H1 (cell line): Measurements from ENCODE around the gene TMEM108. TPM values are rescaled to one million over a fixed set of nuclear protein-coding genes. Genes with fewer than 3 reads are reported as not detected.

ENCODE experiments used
- CTCF ChIA-PET: fragments of 300-600 bp; sonication (Branson Sonifier 250); formaldehyde crosslinking; loops from one replicate; lab custom pipeline; 2021; ENCODE audit not compliant: partially characterized antibody; lab: Charles Lee
- POLR2A ChIA-PET: fragments of 300-600 bp; sonication (Branson Sonifier 250); formaldehyde crosslinking; loops from one replicate; lab custom pipeline; 2021; ENCODE audit warnings: inconsistent platforms; ENCODE audit not compliant: partially characterized antibody; lab: Charles Lee
- DNase-seq, 2 experiments: peaks; one replicate each; pipeline versions ENCODE4 v3.0.0 to v3.0.0-alpha.2; 2010 to 2022; ENCODE audit warnings: low spot score in 2 of 2, low read depth in 1 of 2, mixed read lengths in 1 of 2
- FAIRE-seq: peaks from 2 replicates; lab custom pipeline; 2011; peaks lifted over from hg19 to GRCh38; lab: Jason Lieb, UNC
- H2AFZ ChIP-seq: 2 replicates; pipeline ENCODE4 v1.8.1; 2012; ENCODE audit warnings: low read length, inconsistent platforms
- H2AK5ac ChIP-seq: 2 replicates; pipeline ENCODE4 v1.6.1; 2013; ENCODE audit warnings: low read depth, low read length
- H2BK120ac ChIP-seq: replicated peaks from 2 replicates; pipeline ENCODE3; 2013; ENCODE audit warnings: low read depth, low read length, inconsistent platforms
- H2BK12ac ChIP-seq: 2 replicates; pipeline ENCODE4 v1.6.1; 2013; ENCODE audit warnings: low read depth, low read length
- H2BK15ac ChIP-seq: 2 replicates; pipeline ENCODE4 v1.6.1; 2013; ENCODE audit warnings: low read length
- H2BK20ac ChIP-seq: 2 replicates; pipeline ENCODE4 v1.6.1; 2013; ENCODE audit warnings: low read length
- H2BK5ac ChIP-seq: 2 replicates; pipeline ENCODE4 v1.6.1; 2013; ENCODE audit warnings: low read depth, low read length
- H3K14ac ChIP-seq: 2 replicates; pipeline ENCODE4 v1.6.1; 2013; ENCODE audit warnings: inconsistent platforms; ENCODE audit not compliant: insufficient read length
- H3K18ac ChIP-seq: 2 replicates; pipeline ENCODE4 v1.6.1; 2013; ENCODE audit warnings: low read length; ENCODE audit errors: extremely low read depth
- H3K23ac ChIP-seq: 2 replicates; pipeline ENCODE4 v1.6.1; 2013; ENCODE audit warnings: inconsistent platforms; ENCODE audit not compliant: insufficient read length
- H3K23me2 ChIP-seq: 2 replicates; pipeline ENCODE4 v1.6.1; 2013; ENCODE audit warnings: low read depth, low read length
- H3K27ac ChIP-seq: 2 replicates; pipeline ENCODE4 v1.6.1; 2011; ENCODE audit warnings: low read depth, low read length, inconsistent platforms
- H3K27me3 ChIP-seq, 4 experiments: replicated peaks in 1 of 4; 1 replicate in 1 of 4; 2 replicates in 3 of 4; pipeline versions ENCODE4 v1.6.1 to v1.8.1; 2011 to 2013; ENCODE audit warnings: low read length in 3 of 4, mild to moderate bottlenecking in 3 of 4, inconsistent platforms in 2 of 4, mixed read lengths in 2 of 4, moderate library complexity in 1 of 4; ENCODE audit not compliant: control insufficient read depth in 3 of 4, insufficient read depth in 3 of 4; ENCODE audit errors: extremely low read depth in 1 of 4
- H3K36me3 ChIP-seq, 4 experiments: 2 replicates each; pipeline versions ENCODE4 v1.6.1 to v1.8.1; 2011 to 2013; ENCODE audit warnings: mild to moderate bottlenecking in 4 of 4, low read length in 3 of 4, moderate library complexity in 2 of 4, control low read depth in 1 of 4, inconsistent platforms in 1 of 4; ENCODE audit not compliant: insufficient read depth in 4 of 4, control insufficient read depth in 2 of 4
- H3K4ac ChIP-seq: replicated peaks from 2 replicates; pipeline ENCODE3; 2013; ENCODE audit warnings: low read length, low read depth, mixed read lengths, inconsistent platforms; ENCODE audit not compliant: insufficient read length
- H3K4me1 ChIP-seq, 4 experiments: replicated peaks in 1 of 4; 1 replicate in 1 of 4; 2 replicates in 3 of 4; pipeline versions ENCODE4 v1.6.1 to v1.8.1; 2011 to 2013; ENCODE audit warnings: low read length in 3 of 4, inconsistent platforms in 2 of 4, mixed read lengths in 1 of 4; ENCODE audit not compliant: insufficient read depth in 4 of 4, control insufficient read depth in 3 of 4
- H3K4me2 ChIP-seq, 2 experiments: 2 replicates each; pipeline versions ENCODE4 v1.6.1 to v1.8.1; 2011 to 2013; ENCODE audit warnings: low read depth in 2 of 2, low read length in 2 of 2, control low read depth in 1 of 2, inconsistent platforms in 1 of 2, mild to moderate bottlenecking in 1 of 2; ENCODE audit not compliant: insufficient read depth in 1 of 2
- H3K4me3 ChIP-seq, 4 experiments: fragments of 200-600, 300-600 bp in 1 of 4; sonication (generic), shearing (Covaris generic), sonication (Bioruptor Twin) in 1 of 4; 2 replicates each; pipeline versions ENCODE4 v1.5.1 to v1.8.1; 2011 to 2016; ENCODE audit warnings: low read length in 4 of 4, low read depth in 3 of 4, control low read depth in 2 of 4, inconsistent platforms in 2 of 4, mild to moderate bottlenecking in 2 of 4, mixed read lengths in 1 of 4, moderate library complexity in 1 of 4; ENCODE audit not compliant: insufficient read depth in 2 of 4; ENCODE audit errors: extremely low read depth in 1 of 4
- H3K56ac ChIP-seq: replicated peaks from 2 replicates; pipeline ENCODE3; 2013; ENCODE audit warnings: low read depth, mild to moderate bottlenecking, mixed read lengths, low read length, inconsistent platforms; ENCODE audit not compliant: insufficient read length
- H3K79me1 ChIP-seq: 2 replicates; pipeline ENCODE4 v1.6.1; 2013; ENCODE audit warnings: low read depth, low read length, control low read depth
- H3K79me2 ChIP-seq, 2 experiments: 2 replicates each; pipeline versions ENCODE4 v1.6.1 to v1.8.1; 2012 to 2013; ENCODE audit warnings: low read length in 2 of 2, mild to moderate bottlenecking in 2 of 2, inconsistent platforms in 1 of 2; ENCODE audit not compliant: insufficient read depth in 2 of 2, control insufficient read depth in 1 of 2
- H3K9ac ChIP-seq, 4 experiments: replicated peaks in 1 of 4; 1 replicate in 1 of 4; 2 replicates in 3 of 4; pipeline versions ENCODE4 v1.6.1 to v1.8.1; 2011 to 2013; ENCODE audit warnings: low read depth in 3 of 4, low read length in 3 of 4, control low read depth in 2 of 4, mild to moderate bottlenecking in 2 of 4, moderate library complexity in 2 of 4, inconsistent platforms in 1 of 4; ENCODE audit errors: extremely low read depth in 1 of 4
- H3K9me3 ChIP-seq, 2 experiments: 2 replicates each; pipeline versions ENCODE4 v1.6.1 to v1.8.1; 2012 to 2013; ENCODE audit warnings: mild to moderate bottlenecking in 2 of 2, moderate library complexity in 2 of 2, control low read depth in 1 of 2, inconsistent platforms in 1 of 2, low read depth in 1 of 2, low read length in 1 of 2, mixed read lengths in 1 of 2; ENCODE audit not compliant: insufficient read depth in 2 of 2
- H4K20me1 ChIP-seq, 2 experiments: replicated peaks in 1 of 2; 2 replicates each; pipeline versions ENCODE3 to v1.8.1; 2011 to 2013; ENCODE audit warnings: inconsistent platforms in 2 of 2, low read length in 2 of 2, mild to moderate bottlenecking in 1 of 2; ENCODE audit not compliant: insufficient read depth in 2 of 2, control insufficient read depth in 1 of 2
- H4K5ac ChIP-seq: 2 replicates; pipeline ENCODE4 v1.6.1; 2013; ENCODE audit warnings: low read length, low read depth, mixed read lengths, inconsistent platforms; ENCODE audit not compliant: insufficient read length
- H4K8ac ChIP-seq: 2 replicates; pipeline ENCODE4 v1.8.0; 2013; ENCODE audit warnings: mild to moderate bottlenecking, moderate library complexity, low read length, inconsistent platforms; ENCODE audit not compliant: insufficient read depth; ENCODE audit errors: extremely low read depth
- H4K91ac ChIP-seq: replicated peaks from 2 replicates; pipeline ENCODE3; 2013; ENCODE audit warnings: low read length, mixed read lengths, inconsistent platforms; ENCODE audit not compliant: insufficient read length
- BRCA1 ChIP-seq: IDR thresholded peaks from 2 replicates; pipeline ENCODE4 v1.6.1; 2012; ENCODE audit warnings: low read depth, low read length, improper control_type of control experiment
- CHD2 ChIP-seq: IDR thresholded peaks from 2 replicates; pipeline ENCODE4 v1.6.1; 2012; ENCODE audit warnings: low read length, improper control_type of control experiment
- EZH2 ChIP-seq: fragments of 200-600 bp; sonication (generic); IDR thresholded peaks from 2 replicates; pipeline ENCODE4 v1.7.1; 2012; ENCODE audit warnings: low read depth, mild to moderate bottlenecking, moderate library complexity, low read length, inconsistent platforms; ENCODE audit not compliant: severe bottlenecking
- HDAC2 ChIP-seq, 2 experiments: fragments of 300-600 bp in 1 of 2; sonication (generic) in 1 of 2; IDR thresholded peaks; 2 replicates each; pipeline ENCODE4 v1.6.1; 2011 to 2012; ENCODE audit warnings: low read depth in 2 of 2, low read length in 2 of 2, mild to moderate bottlenecking in 2 of 2, moderate library complexity in 2 of 2, borderline replicate concordance in 1 of 2, inconsistent platforms in 1 of 2
- SIRT6 ChIP-seq: IDR thresholded peaks from one replicate; pipeline ENCODE4 v1.7.1; 2012; ENCODE audit warnings: low read length, inconsistent platforms
- WGBS, 2 experiments: shearing (Covaris generic) in 1 of 2; methylation state at CpG; one replicate each; pipeline versions ENCODE4 v1.1.6 to v1.1.7; 2013 to 2015; ENCODE audit warnings: low lambda C conversion rate in 2 of 2, mixed read lengths in 2 of 2, inconsistent platforms in 1 of 2, low coverage in 1 of 2, missing lambda C conversion rate in 1 of 2; ENCODE audit not compliant: insufficient replicate concordance in 2 of 2, insufficient coverage in 1 of 2, insufficient read length in 1 of 2; ENCODE audit errors: extremely low coverage in 1 of 2, missing lambda C conversion rate in 1 of 2; 5-methylcytosine and 5-hydroxymethylcytosine counted together
- polyA plus RNA-seq, 7 experiments: library from polyadenylated mRNA; depleted of rRNA in 3 of 7; stranded (reverse) in 5 of 7; unstranded in 2 of 7; fragments of >200 nt in 5 of 7; fragments of 200-250 nt in 2 of 7; gene quantifications; 1 replicate in 5 of 7; 2 replicates in 1 of 7; 4 replicates in 1 of 7; pipeline versions ENCODE4 v1.2.1 to v1.2.3, GENCODE V29; 2011 to 2013; ENCODE audit warnings: missing spikeins in 2 of 7, mixed read lengths in 2 of 7
- total RNA-seq: library from RNA; stranded (reverse); fragmentation: NEBNext Ultra II Directional; extraction: Animal tissue kit (Norgen Biotek cat#: 25700); gene quantifications from 2 replicates; pipeline ENCODE4 v1.2.1, GENCODE V29; 2021

Gene TMEM108
- total and polyA plus RNA-seq, 2 of the 8 experiments (the other 6 are each of a cell fraction or from before 2014, with no cell fraction given) = 14.3 to 16.2 TPM

- Histone ChIP-seq H2BK20ac (no peak overlapping the region), H3K79me2 (no peaks in the 10 kb centered on the region), H3K56ac (no peak overlapping the region), H2BK120ac (no peak overlapping the region), H3K4ac (no peak overlapping the region), H3K27me3 (peaks cover 0 to 5% (median 3%) of the 10 kb centered on the region in 4 experiments; a peak in 4 of 7 replicates), H3K36me3 (no peaks in the 10 kb centered on the region), H3K4me3 (no peak overlapping the region), H3K14ac (no peak overlapping the region), H3K79me1 (no peaks in the 10 kb centered on the region), H2AK5ac (no peak overlapping the region), H2BK5ac (no peak overlapping the region), H3K9me3 (no peaks in the 10 kb centered on the region), H2AFZ (no peak overlapping the region), H3K27ac (no peak overlapping the region), H3K4me2 (no peak overlapping the region), H4K91ac (no peak overlapping the region), H3K18ac (no peak overlapping the region), H2BK12ac (no peak overlapping the region), H3K23ac (no peak overlapping the region), H4K5ac (no peak overlapping the region), H4K8ac (no peak overlapping the region), H3K23me2 (no peaks in the 10 kb centered on the region), H3K4me1 (peaks cover 4 to 6% (median 5%) of the 10 kb centered on the region in 4 experiments; a peak in 5 of 7 replicates), H3K9ac (no peak overlapping the region), H4K20me1 (no peaks in the 10 kb centered on the region), H2BK15ac (no peak overlapping the region)
- TF ChIP-seq HDAC2 (IDR thresholded peaks at IDR 0.05; ENCODE audit: borderline replicate concordance in 1 of 2, low read depth in 2 of 2, low read length in 2 of 2) = no peak
- no peak for TF ChIP-seq EZH2
- TF ChIP-seq SIRT6 = no peak
- TF ChIP-seq CHD2 = no peak
- no peak for TF ChIP-seq BRCA1
- DNase-seq (no peak), FAIRE-seq (no peak)
- ChIA-PET POLR2A (no interaction called here), CTCF (interaction anchor here (0.5 to 2.3 kb wide), 7 partner anchors 9 to 357 kb away, joined by 3 to 11 read pairs (median 4); no protein-coding TSS in a partner anchor)
- 88% methylated on average over 3 of the region's 3 CpGs; no CpG with 5 or more reads in 1 of the 2 experiments for WGBS, 2 experiments
Observed at GRCh38 chr3:133032301-133032700, 5.9 kb upstream of the TMEM108 start.
